ENCODE results near the gene BCDIN3D. TPM values are rescaled to one million over a fixed set of nuclear protein-coding genes. Genes with fewer than 3 reads are reported as not detected.
"Not testable (repeated sequence)": the region's sequence is repeated elsewhere in the genome, so short reads cannot be mapped to it uniquely, and the experiment has no call there.

Gene BCDIN3D
- total and polyA plus RNA-seq, 9 of the 15 experiments (the other 6 are each of a cell fraction or from before 2014, with no cell fraction given): 3.7 to 6.9 (median 5.6) TPM

DNA sequence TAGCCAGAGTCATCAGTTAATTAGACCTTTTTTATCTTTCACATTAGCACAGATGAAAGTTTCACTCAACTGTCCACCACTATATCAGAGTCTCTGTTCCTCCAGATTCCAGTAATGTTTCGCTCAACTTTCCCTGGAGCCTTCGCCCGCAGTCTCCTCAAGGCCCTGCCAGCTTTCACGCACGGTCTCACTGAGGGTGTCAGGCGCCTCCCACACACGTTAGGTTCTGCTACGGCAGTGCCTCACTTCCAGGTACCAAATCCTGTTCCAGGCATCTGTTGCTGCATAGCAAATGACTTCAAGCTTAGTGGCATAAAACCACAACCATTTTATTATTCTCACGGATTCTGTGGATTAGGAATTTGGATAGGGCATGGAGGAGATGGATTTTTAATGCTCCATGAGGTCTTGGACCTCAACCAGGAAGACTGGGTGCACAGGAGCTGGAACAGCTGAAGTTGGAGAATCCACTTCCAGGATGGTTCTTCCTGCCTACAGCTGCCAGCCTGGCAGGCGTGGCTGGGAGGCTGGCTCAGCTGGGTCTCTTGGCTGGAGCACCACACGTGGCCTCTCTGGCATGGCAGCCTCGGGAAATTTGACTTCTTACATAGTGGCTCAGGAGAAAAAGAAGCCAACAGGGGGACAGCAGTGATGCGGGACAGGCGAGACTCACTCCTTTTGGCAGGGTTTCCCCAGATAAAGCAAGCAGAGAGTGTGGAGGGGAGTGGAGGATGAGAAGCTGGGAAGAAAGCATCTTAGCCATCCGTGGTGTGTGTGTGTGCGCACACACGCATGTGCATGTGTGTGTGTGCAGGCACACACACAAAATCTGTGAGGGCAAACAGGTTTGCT lies 21.3 kb upstream of the BCDIN3D start:
- H2AFZ ChIP-seq (ENCODE audit: low read depth, low read length): no peak overlapping the region
- H3K9me3 ChIP-seq (replicated peaks; ENCODE audit: control insufficient read depth, insufficient read depth, low read depth, low read length): no peaks in the 10 kb centered on the region
- H3K4me1 ChIP-seq (replicated peaks in 1 of 2; ENCODE audit: control insufficient read depth in 2 of 2, insufficient read depth in 2 of 2, low read length in 2 of 2): peaks cover 23 to 26% of the 10 kb centered on the region in 2 experiments
- POLR2A ChIA-PET: interaction anchor here (0.6 kb wide), 1 partner anchor 12 kb away, joined by 4 read pairs; no protein-coding TSS in a partner anchor
- no peak overlapping the region for H3K4me2 ChIP-seq (ENCODE audit: insufficient read depth, low read length)
- no peak overlapping the region for H3K4me3 ChIP-seq
- CTCF ChIA-PET (ENCODE audit: low intra/inter-chr PET ratio): interaction anchor here (0.6 kb wide), 1 partner anchor 113 kb away, joined by 3 read pairs; no protein-coding TSS in a partner anchor
- 27% methylated on average over 17 of the region's 17 CpGs for WGBS (ENCODE audit: insufficient coverage, low coverage, missing lambda C conversion rate)
- TF ChIP-seq, protein P1, sequence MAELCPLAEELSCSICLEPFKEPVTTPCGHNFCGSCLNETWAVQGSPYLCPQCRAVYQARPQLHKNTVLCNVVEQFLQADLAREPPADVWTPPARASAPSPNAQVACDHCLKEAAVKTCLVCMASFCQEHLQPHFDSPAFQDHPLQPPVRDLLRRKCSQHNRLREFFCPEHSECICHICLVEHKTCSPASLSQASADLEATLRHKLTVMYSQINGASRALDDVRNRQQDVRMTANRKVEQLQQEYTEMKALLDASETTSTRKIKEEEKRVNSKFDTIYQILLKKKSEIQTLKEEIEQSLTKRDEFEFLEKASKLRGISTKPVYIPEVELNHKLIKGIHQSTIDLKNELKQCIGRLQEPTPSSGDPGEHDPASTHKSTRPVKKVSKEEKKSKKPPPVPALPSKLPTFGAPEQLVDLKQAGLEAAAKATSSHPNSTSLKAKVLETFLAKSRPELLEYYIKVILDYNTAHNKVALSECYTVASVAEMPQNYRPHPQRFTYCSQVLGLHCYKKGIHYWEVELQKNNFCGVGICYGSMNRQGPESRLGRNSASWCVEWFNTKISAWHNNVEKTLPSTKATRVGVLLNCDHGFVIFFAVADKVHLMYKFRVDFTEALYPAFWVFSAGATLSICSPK (IDR thresholded peaks at IDR 0.05; ENCODE audit: borderline replicate concordance): no peak
- TF ChIP-seq ELK3 (CRISPR knock-in tag; IDR thresholded peaks at IDR 0.05) (no peak), ZNF668 (CRISPR knock-in tag; IDR thresholded peaks at IDR 0.05) (no peak), SOX6 (IDR thresholded peaks at IDR 0.05) (no peak), TAF15 (IDR thresholded peaks at IDR 0.05; ENCODE audit: low read depth, low read length) (no peak)
- TF ChIP-seq, protein P2, sequence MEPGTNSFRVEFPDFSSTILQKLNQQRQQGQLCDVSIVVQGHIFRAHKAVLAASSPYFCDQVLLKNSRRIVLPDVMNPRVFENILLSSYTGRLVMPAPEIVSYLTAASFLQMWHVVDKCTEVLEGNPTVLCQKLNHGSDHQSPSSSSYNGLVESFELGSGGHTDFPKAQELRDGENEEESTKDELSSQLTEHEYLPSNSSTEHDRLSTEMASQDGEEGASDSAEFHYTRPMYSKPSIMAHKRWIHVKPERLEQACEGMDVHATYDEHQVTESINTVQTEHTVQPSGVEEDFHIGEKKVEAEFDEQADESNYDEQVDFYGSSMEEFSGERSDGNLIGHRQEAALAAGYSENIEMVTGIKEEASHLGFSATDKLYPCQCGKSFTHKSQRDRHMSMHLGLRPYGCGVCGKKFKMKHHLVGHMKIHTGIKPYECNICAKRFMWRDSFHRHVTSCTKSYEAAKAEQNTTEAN (CRISPR knock-in tag; IDR thresholded peaks at IDR 0.05): no peak
- no peaks in the 10 kb centered on the region for H4K20me1 ChIP-seq (replicated peaks; ENCODE audit: control insufficient read depth, insufficient read depth, low read length)
- no peak overlapping the region; a peak in 1 of 4 replicates for H3K9ac ChIP-seq (ENCODE audit: insufficient read depth in 1 of 2, low read depth in 2 of 2, low read length in 2 of 2)
- H3K9me1 ChIP-seq (ENCODE audit: control insufficient read depth, insufficient read depth, low read length): no peaks in the 10 kb centered on the region
- DNase-seq (ENCODE audit: extremely low read depth in 1 of 4, low spot score in 3 of 4) (no peak), FAIRE-seq (no peak), ATAC-seq (no peak)
- BruUV-seq (replicated peaks): no TSS peak
- in situ Hi-C loops (cut with MboI) (no loop called here), intact Hi-C loops (cut with micrococcal nuclease) (no loop called here)
- H3K36me3 ChIP-seq (ENCODE audit: control insufficient read depth, insufficient read depth, low read length): no peaks in the 10 kb centered on the region
- peaks cover 4 to 19% of the 10 kb centered on the region in 2 experiments; a peak in 3 of 5 replicates for H3K27me3 ChIP-seq (ENCODE audit: control insufficient read depth in 2 of 2, insufficient read depth in 2 of 2, low read length in 2 of 2)
- H3K79me2 ChIP-seq (ENCODE audit: control insufficient read depth, insufficient read depth, low read length): no peaks in the 10 kb centered on the region
- no peak overlapping the region for H3K27ac ChIP-seq (ENCODE audit: extremely low read depth, low read depth, low read length)

- CTCF ChIA-PET (ENCODE audit: low intra/inter-chr PET ratio): not testable (repeated sequence)
Observed at GRCh38 chr12:49860921-49861320, 18.0 kb upstream of the BCDIN3D start.

More at GRCh38 chr12:49860921-49861320, 18.0 kb upstream of the BCDIN3D start:
- DNase-seq (ENCODE audit: extremely low read depth in 1 of 4, low spot score in 3 of 4); H3K4me3 ChIP-seq; H3K27ac ChIP-seq (ENCODE audit: extremely low read depth, low read depth, low read length); H4K20me1 ChIP-seq (replicated peaks; ENCODE audit: control insufficient read depth, insufficient read depth, low read length); H3K9me1 ChIP-seq (ENCODE audit: control insufficient read depth, insufficient read depth, low read length); intact Hi-C loops (cut with micrococcal nuclease); H2AFZ ChIP-seq (ENCODE audit: low read depth, low read length); POLR2A ChIA-PET; ATAC-seq; H3K9me3 ChIP-seq (replicated peaks; ENCODE audit: control insufficient read depth, insufficient read depth, low read depth, low read length); H3K79me2 ChIP-seq (ENCODE audit: control insufficient read depth, insufficient read depth, low read length); FAIRE-seq; BruUV-seq (replicated peaks); H3K9ac ChIP-seq (ENCODE audit: insufficient read depth in 1 of 2, low read depth in 2 of 2, low read length in 2 of 2); H3K4me1 ChIP-seq (replicated peaks in 1 of 2; ENCODE audit: control insufficient read depth in 2 of 2, insufficient read depth in 2 of 2, low read length in 2 of 2); H3K36me3 ChIP-seq (ENCODE audit: control insufficient read depth, insufficient read depth, low read length); in situ Hi-C loops (cut with MboI); H3K4me2 ChIP-seq (ENCODE audit: insufficient read depth, low read length): not testable (repeated sequence)
- H3K27me3 ChIP-seq (ENCODE audit: control insufficient read depth in 2 of 2, insufficient read depth in 2 of 2, low read length in 2 of 2): peaks cover 12 to 23% of the 10 kb centered on the region in 2 experiments; a peak in 4 of 5 replicates
- no CpG with 5 or more reads among the region's 31 CpGs for WGBS (ENCODE audit: insufficient coverage, low coverage, missing lambda C conversion rate)
